ENCODE measurements around the gene MARVELD1. TPM values are rescaled to one million over a fixed set of nuclear protein-coding genes. Genes with fewer than 3 reads are reported as not detected.

MARVELD1 gene
- total and polyA plus RNA-seq, 2 of the 8 experiments (the other 6 are each of a cell fraction or from before 2014, with no cell fraction given) = 28.1 to 37.3 TPM

DNA sequence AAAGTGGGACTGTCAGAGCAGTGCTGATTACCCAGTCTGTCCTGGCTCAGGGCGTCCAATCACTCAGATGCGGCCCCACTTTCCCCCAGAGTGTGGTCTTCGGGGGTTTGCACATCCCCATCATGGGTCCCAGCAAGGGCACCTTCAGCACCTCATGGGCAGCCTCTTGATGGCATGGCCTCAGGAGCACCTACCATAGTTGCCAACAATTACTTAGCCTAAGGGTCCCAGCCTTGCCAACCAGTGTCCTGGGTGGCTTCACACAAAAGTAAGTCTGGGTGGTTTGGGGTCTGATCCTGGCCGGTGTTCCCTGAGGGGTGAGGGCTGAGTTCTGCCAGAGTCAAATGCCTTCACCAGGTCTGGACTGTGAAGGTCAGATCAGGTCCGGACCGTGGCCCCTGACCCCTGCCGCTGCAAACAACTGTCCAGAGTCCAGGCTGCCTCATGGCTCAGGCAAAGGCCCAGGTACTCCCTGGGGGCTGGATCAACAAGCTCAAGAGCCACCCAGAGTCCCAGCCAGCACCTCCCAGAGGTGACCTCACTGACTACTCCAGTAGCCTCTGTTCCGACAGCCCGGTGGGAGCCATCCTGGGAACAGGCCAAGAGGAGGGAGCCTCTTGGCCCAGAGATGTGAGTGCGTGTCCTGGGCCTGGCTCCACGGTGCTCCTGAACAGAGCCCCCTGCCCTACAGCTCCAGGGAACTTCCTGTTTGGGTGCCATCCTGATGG is 6.2 kb upstream of the MARVELD1 start:
- H3K4me1 ChIP-seq (replicated peaks in 1 of 4; ENCODE audit: control insufficient read depth in 3 of 4, insufficient read depth in 4 of 4, low read length in 3 of 4) = peaks cover 0 to 2% (median under 1%) of the 10 kb centered on the region in 4 experiments; a peak in 2 of 7 replicates
- no peak overlapping the region for H2BK20ac ChIP-seq (ENCODE audit: low read length)
- no peak overlapping the region for H3K23ac ChIP-seq (ENCODE audit: insufficient read length)
- H3K27me3 ChIP-seq (replicated peaks in 1 of 4; ENCODE audit: control insufficient read depth in 3 of 4, extremely low read depth in 1 of 4, insufficient read depth in 3 of 4, low read length in 3 of 4) = no peaks in the 10 kb centered on the region
- peak overlapping the region; percentile 5; the same call in 1 of the 2 replicates for H2BK12ac ChIP-seq (ENCODE audit: low read depth, low read length)
- ChIA-PET POLR2A (ENCODE audit: partially characterized antibody) (interaction anchor here (1.7 to 12.5 kb wide), 2 partner anchors 23 to 29 kb away, joined by 7 to 234 read pairs; partner anchors contain the start of gene ZFYVE27), CTCF (ENCODE audit: partially characterized antibody) (interaction anchor here (1.1 to 20.9 kb wide), 7 partner anchors 9 to 85 kb away, joined by 3 to 773 read pairs (median 52); partner anchors contain the start of genes AVPI1, MARVELD1 and ZFYVE27)
- no peak overlapping the region for H2AK5ac ChIP-seq (ENCODE audit: low read depth, low read length)
- no peaks in the 10 kb centered on the region for H3K79me1 ChIP-seq (ENCODE audit: low read depth, low read length)
- no peak overlapping the region for H2AFZ ChIP-seq (ENCODE audit: low read length)
- no peak overlapping the region for H4K8ac ChIP-seq (ENCODE audit: extremely low read depth, insufficient read depth, low read length)
- H3K9ac ChIP-seq (replicated peaks in 1 of 4; ENCODE audit: extremely low read depth in 1 of 4, low read depth in 3 of 4, low read length in 3 of 4) = peak overlapping the region in 1 of 4 experiments; percentile 10; a peak in 1 of 7 replicates
- FAIRE-seq (no peak), DNase-seq (ENCODE audit: low read depth in 1 of 2, low spot score in 2 of 2) (no peak)
- H3K23me2 ChIP-seq (ENCODE audit: low read depth, low read length) = no peaks in the 10 kb centered on the region
- H3K4me3 ChIP-seq (ENCODE audit: extremely low read depth in 1 of 4, insufficient read depth in 2 of 4, low read depth in 3 of 4, low read length in 4 of 4) = no peak overlapping the region
- H4K91ac ChIP-seq (replicated peaks; ENCODE audit: insufficient read length, low read length) = no peak overlapping the region
- H3K36me3 ChIP-seq (ENCODE audit: control insufficient read depth in 2 of 4, insufficient read depth in 4 of 4, low read length in 3 of 4) = no peaks in the 10 kb centered on the region
- no peaks in the 10 kb centered on the region for H3K79me2 ChIP-seq (ENCODE audit: control insufficient read depth in 1 of 2, insufficient read depth in 2 of 2, low read length in 2 of 2)
- H2BK5ac ChIP-seq (ENCODE audit: low read depth, low read length) = no peak overlapping the region
- no peak overlapping the region for H4K5ac ChIP-seq (ENCODE audit: insufficient read length, low read depth, low read length)
- H3K27ac ChIP-seq (ENCODE audit: low read depth, low read length) = no peak overlapping the region
- H3K4me2 ChIP-seq (ENCODE audit: insufficient read depth in 1 of 2, low read depth in 2 of 2, low read length in 2 of 2) = no peak overlapping the region
- H3K9me3 ChIP-seq (ENCODE audit: insufficient read depth in 2 of 2, low read depth in 1 of 2, low read length in 1 of 2) = no peaks in the 10 kb centered on the region
- no peaks in the 10 kb centered on the region for H4K20me1 ChIP-seq (replicated peaks in 1 of 2; ENCODE audit: control insufficient read depth in 1 of 2, insufficient read depth in 2 of 2, low read length in 2 of 2)
- WGBS, 2 experiments (ENCODE audit: extremely low coverage in 1 of 2, insufficient coverage in 1 of 2, insufficient read length in 1 of 2, insufficient replicate concordance in 2 of 2, low coverage in 1 of 2, low lambda C conversion rate in 2 of 2, missing lambda C conversion rate in 1 of 2) = 94% methylated on average over 11 of the region's 11 CpGs; no CpG with 5 or more reads in 1 of the 2 experiments
- no peak overlapping the region for H3K14ac ChIP-seq (ENCODE audit: insufficient read length)
- H2BK15ac ChIP-seq (ENCODE audit: low read length) = no peak overlapping the region
- no peak overlapping the region for H3K4ac ChIP-seq (replicated peaks; ENCODE audit: insufficient read length, low read depth, low read length)
- H2BK120ac ChIP-seq (replicated peaks; ENCODE audit: low read depth, low read length) = no peak overlapping the region
- H3K56ac ChIP-seq (replicated peaks; ENCODE audit: insufficient read length, low read depth, low read length) = no peak overlapping the region
- H3K18ac ChIP-seq (ENCODE audit: extremely low read depth, low read length) = no peak overlapping the region
- TF ChIP-seq POLR2AphosphoS5 (IDR thresholded peaks at IDR 0.05; ENCODE audit: low read depth, low read length) (no peak), CEBPB (IDR thresholded peaks at IDR 0.05; ENCODE audit: low read depth, low read length) (no peak), TAF1 (IDR thresholded peaks at IDR 0.05; ENCODE audit: low read depth, low read length) (no peak), CHD2 (IDR thresholded peaks at IDR 0.05; ENCODE audit: low read length) (no peak), ZNF274 (IDR thresholded peaks at IDR 0.05; ENCODE audit: borderline replicate concordance, extremely low read depth, low read length) (no peak), FOSL1 (IDR thresholded peaks at IDR 0.05; ENCODE audit: insufficient read depth, low read depth, low read length) (no peak), JUN (IDR thresholded peaks at IDR 0.05; ENCODE audit: low read depth, low read length) (no peak), SRF (IDR thresholded peaks at IDR 0.05; ENCODE audit: low read depth, low read length) (no peak), HDAC2 (IDR thresholded peaks at IDR 0.05; ENCODE audit: borderline replicate concordance in 1 of 2, low read depth in 2 of 2, low read length in 2 of 2) (no peak), RAD21 (IDR thresholded peaks at IDR 0.05 in 1 of 2, conservative IDR thresholded peaks at IDR 0.05 in 1 of 2; ENCODE audit: low read depth in 2 of 2, low read length in 2 of 2) (no peak), SP4 (IDR thresholded peaks at IDR 0.05; ENCODE audit: low read length) (no peak)
- TF ChIP-seq, protein P1, sequence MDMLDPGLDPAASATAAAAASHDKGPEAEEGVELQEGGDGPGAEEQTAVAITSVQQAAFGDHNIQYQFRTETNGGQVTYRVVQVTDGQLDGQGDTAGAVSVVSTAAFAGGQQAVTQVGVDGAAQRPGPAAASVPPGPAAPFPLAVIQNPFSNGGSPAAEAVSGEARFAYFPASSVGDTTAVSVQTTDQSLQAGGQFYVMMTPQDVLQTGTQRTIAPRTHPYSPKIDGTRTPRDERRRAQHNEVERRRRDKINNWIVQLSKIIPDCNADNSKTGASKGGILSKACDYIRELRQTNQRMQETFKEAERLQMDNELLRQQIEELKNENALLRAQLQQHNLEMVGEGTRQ (IDR thresholded peaks at IDR 0.05; ENCODE audit: low read length) = no peak
